Liver (tissue), 9 donors: ENCODE measurements around the gene DNAH8. TPM values are rescaled to one million over a fixed set of nuclear protein-coding genes. Genes with fewer than 3 reads are reported as not detected.

Experiments
- DNase-seq: peaks from one replicate; pipeline ENCODE4 v3.0.0-alpha.2; 2017; ENCODE audit warnings: low spot score
- H3K27ac ChIP-seq, 2 donors: one replicate each; pipeline ENCODE4 v1.7.0; 2013; ENCODE audit warnings: inconsistent platforms in 2 of 2, low read length in 2 of 2, control low read depth in 1 of 2, low read depth in 1 of 2, mild to moderate bottlenecking in 1 of 2
- H3K27me3 ChIP-seq, 4 donors: one replicate each; pipeline versions ENCODE4 v1.6.1 to v1.7.0; 2013; ENCODE audit warnings: low read length in 3 of 4, inconsistent platforms in 1 of 4, mild to moderate bottlenecking in 1 of 4, moderate library complexity in 1 of 4; ENCODE audit not compliant: control insufficient read depth in 4 of 4, insufficient read depth in 4 of 4
- H3K36me3 ChIP-seq, 4 donors: one replicate each; pipeline versions ENCODE4 v1.6.1 to v1.7.0; 2013; ENCODE audit warnings: low read length in 3 of 4, mild to moderate bottlenecking in 3 of 4, low read depth in 1 of 4, moderate library complexity in 1 of 4; ENCODE audit not compliant: control insufficient read depth in 4 of 4, insufficient read depth in 3 of 4
- H3K4me1 ChIP-seq, 4 donors: one replicate each; pipeline versions ENCODE4 v1.6.1 to v1.7.0; 2013; ENCODE audit warnings: low read length in 3 of 4, mild to moderate bottlenecking in 3 of 4, moderate library complexity in 1 of 4; ENCODE audit not compliant: control insufficient read depth in 4 of 4, insufficient read depth in 4 of 4
- H3K4me3 ChIP-seq, 3 donors: one replicate each; pipeline versions ENCODE4 v1.6.1 to v1.7.0; 2013; ENCODE audit warnings: low read length in 3 of 3, control low read depth in 1 of 3, low read depth in 1 of 3, mild to moderate bottlenecking in 1 of 3
- H3K9ac ChIP-seq, 2 donors: one replicate each; pipeline ENCODE4 v1.7.0; 2013; ENCODE audit warnings: low read length in 2 of 2, mild to moderate bottlenecking in 2 of 2, moderate library complexity in 2 of 2, control low read depth in 1 of 2, low read depth in 1 of 2
- H3K9me3 ChIP-seq, 4 donors: one replicate each; pipeline versions ENCODE4 v1.6.1 to v1.7.0; 2013; ENCODE audit warnings: low read length in 3 of 4; ENCODE audit not compliant: control insufficient read depth in 4 of 4
- ATF3 ChIP-seq: IDR thresholded peaks from 2 replicates; pipeline ENCODE4 v1.6.1; 2016; ENCODE audit warnings: antibody characterized with exemption
- CTCF ChIP-seq: fragments of 150-350 bp; IDR thresholded peaks from 2 replicates; pipeline ENCODE4 v1.5.1; 2017; ENCODE audit warnings: improper control_type of control experiment, low read depth, low read length; ENCODE audit not compliant: missing input control
- EGR1 ChIP-seq, 2 donors: IDR thresholded peaks; 2 replicates each; pipeline ENCODE4 v1.6.1; 2016 to 2018; ENCODE audit warnings: antibody characterized with exemption in 2 of 2, low read depth in 2 of 2
- FOXA1 ChIP-seq: IDR thresholded peaks from 2 replicates; pipeline ENCODE4 v1.6.1; 2016; ENCODE audit warnings: antibody characterized with exemption
- FOXA2 ChIP-seq: IDR thresholded peaks from 2 replicates; pipeline ENCODE4 v1.6.1; 2016; ENCODE audit warnings: antibody characterized with exemption
- GABPA ChIP-seq, 2 donors: IDR thresholded peaks in 1 of 2; conservative IDR thresholded peaks in 1 of 2; 2 replicates each; pipeline ENCODE4 v1.6.1; 2016; ENCODE audit warnings: antibody characterized with exemption in 2 of 2, mild to moderate bottlenecking in 1 of 2, moderate library complexity in 1 of 2
- HNF4A ChIP-seq, 2 donors: conservative IDR thresholded peaks; 2 replicates each; pipeline ENCODE4 v1.6.1; 2016; ENCODE audit warnings: antibody characterized with exemption in 2 of 2, mild to moderate bottlenecking in 2 of 2
- HNF4G ChIP-seq: IDR thresholded peaks from 2 replicates; pipeline ENCODE4 v1.6.1; 2016; ENCODE audit warnings: antibody characterized with exemption
- JUND ChIP-seq, 2 donors: IDR thresholded peaks; 2 replicates each; pipeline ENCODE4 v1.6.1; 2016; ENCODE audit warnings: antibody characterized with exemption in 2 of 2
- MAX ChIP-seq: IDR thresholded peaks from 2 replicates; pipeline ENCODE4 v1.6.1; 2016; ENCODE audit warnings: antibody characterized with exemption
- NR2F2 ChIP-seq: IDR thresholded peaks from 2 replicates; pipeline ENCODE4 v1.6.1; 2016; ENCODE audit warnings: antibody characterized with exemption
- RAD21 ChIP-seq, 2 donors: IDR thresholded peaks; 2 replicates each; pipeline ENCODE4 v1.6.1; 2016; ENCODE audit warnings: antibody characterized with exemption in 2 of 2, mild to moderate bottlenecking in 2 of 2
- REST ChIP-seq: IDR thresholded peaks from 2 replicates; pipeline ENCODE4 v1.6.1; 2016; ENCODE audit warnings: antibody characterized with exemption, mild to moderate bottlenecking
- RXRA ChIP-seq, 2 donors: IDR thresholded peaks; 2 replicates each; pipeline ENCODE4 v1.6.1; 2017 to 2018; ENCODE audit warnings: antibody characterized with exemption in 2 of 2, mild to moderate bottlenecking in 1 of 2
- SP1 ChIP-seq: IDR thresholded peaks from 2 replicates; pipeline ENCODE4 v1.6.1; 2018; ENCODE audit warnings: antibody characterized with exemption, mild to moderate bottlenecking
- TAF1 ChIP-seq: conservative IDR thresholded peaks from 2 replicates; pipeline ENCODE4 v1.6.1; 2016; ENCODE audit warnings: antibody characterized with exemption, mild to moderate bottlenecking
- YY1 ChIP-seq: IDR thresholded peaks from 2 replicates; pipeline ENCODE4 v1.6.1; 2016; ENCODE audit warnings: antibody characterized with exemption, mild to moderate bottlenecking
- ZBTB33 ChIP-seq: IDR thresholded peaks from 2 replicates; pipeline ENCODE4 v1.6.1; 2016; ENCODE audit warnings: antibody characterized with exemption
- WGBS: extraction: QIAGEN DNeasy Blood & Tissue Kit; methylation state at CpG from one replicate; pipeline ENCODE4 v1.1.7; 2013; 5-methylcytosine and 5-hydroxymethylcytosine counted together
- polyA plus RNA-seq, 2 donors: library from polyadenylated mRNA; stranded (reverse) in 1 of 2; unstranded in 1 of 2; fragments of 200-250 nt in 1 of 2; fragments of >200 nt in 1 of 2; fragmentation: Nextera tagmentation in 1 of 2; extraction: Ambion mirVana in 1 of 2; gene quantifications; one replicate each; pipeline versions ENCODE4 v1.2.1 to v1.2.3, GENCODE V29; 2013 to 2015
- total RNA-seq, 2 donors: library from RNA; depleted of rRNA; stranded (reverse); fragments of >200 nt; gene quantifications; one replicate each; pipeline ENCODE4 v1.2.3, GENCODE V29; 2014
- donor health status: healthy.
- donor health status: healthy.
- donor health status: healthy.
- donor health status: healthy.
- donor health status: healthy.

Gene DNAH8
- total and polyA plus RNA-seq, 4 donors = under 0.01 to 0.05 TPM; not detected in 2

- H3K4me3 ChIP-seq = no peak overlapping the region
- H3K9me3 ChIP-seq = no peaks in the 10 kb centered on the region
- 94% methylated on average over 2 of the region's 2 CpGs for whole genome bisulfite sequencing
- no peaks in the 10 kb centered on the region for H3K4me1 ChIP-seq
- H3K27ac ChIP-seq = no peak overlapping the region
- H3K36me3 ChIP-seq = no peaks in the 10 kb centered on the region
- no peak for DNase-seq
- TF ChIP-seq FOXA2 (no peak), TAF1 (no peak), ATF3 (no peak), RXRA (IDR thresholded peaks at IDR 0.05) (no peak), HNF4A (conservative IDR thresholded peaks at IDR 0.05) (no peak), NR2F2 (no peak), GABPA (IDR thresholded peaks at IDR 0.05 in 1 of 2, conservative IDR thresholded peaks at IDR 0.05 in 1 of 2) (no peak), MAX (no peak), HNF4G (no peak), YY1 (no peak), ZBTB33 (no peak), RAD21 (IDR thresholded peaks at IDR 0.05) (no peak), CTCF (no peak), FOXA1 (no peak), JUND (IDR thresholded peaks at IDR 0.05) (no peak)
- H3K9ac ChIP-seq = no peak overlapping the region
- no peaks in the 10 kb centered on the region for H3K27me3 ChIP-seq
These were observed 167.0 kb downstream of the DNAH8 start for GRCh38 chr6:38882157-38882556.

GRCh38 chr6:38897507-38897906 is 182.4 kb downstream of the DNAH8 start:
- TF ChIP-seq CTCF (no peak), MAX (no peak), EGR1 (IDR thresholded peaks at IDR 0.05; ENCODE audit: low read depth in 2 of 2) (no peak), RXRA (IDR thresholded peaks at IDR 0.05) (no peak), HNF4G (no peak), GABPA (IDR thresholded peaks at IDR 0.05 in 1 of 2, conservative IDR thresholded peaks at IDR 0.05 in 1 of 2) (no peak), YY1 (no peak), HNF4A (conservative IDR thresholded peaks at IDR 0.05) (no peak), SP1 (no peak), REST (no peak)
- 86% methylated on average over 6 of the region's 6 CpGs for WGBS
- H3K9ac ChIP-seq = no peak overlapping the region

More at GRCh38 chr6:38897507-38897906, 182.4 kb downstream of the DNAH8 start:
- no peak for DNase-seq
- Histone ChIP-seq H3K9me3 (no peaks in the 10 kb centered on the region), H3K4me3 (no peak overlapping the region), H3K4me1 (no peaks in the 10 kb centered on the region), H3K27ac (no peak overlapping the region), H3K36me3 (no peaks in the 10 kb centered on the region), H3K27me3 (peaks cover 0 to 3% (median 0%) of the 10 kb centered on the region in 4 donors)
